H9 (cell line): ENCODE results near the gene ASCC1. TPM values are rescaled to one million over a fixed set of nuclear protein-coding genes. Genes with fewer than 3 reads are reported as not detected.

Experiments
- DNase-seq: peaks from one replicate; pipeline ENCODE4 v3.0.0-alpha.2; 2017
- H2AFZ ChIP-seq: one replicate; pipeline ENCODE4 v1.6.1; 2013; ENCODE audit warnings: mild to moderate bottlenecking, low read length, control low read depth, moderate library complexity
- H2AK5ac ChIP-seq: 2 replicates; pipeline ENCODE4 v1.6.1; 2013; ENCODE audit warnings: low read length, control low read depth, mixed read lengths; ENCODE audit not compliant: insufficient read length
- H2BK120ac ChIP-seq: one replicate; pipeline ENCODE4 v1.6.1; 2013; ENCODE audit warnings: low read depth, mild to moderate bottlenecking, low read length, control low read depth, inconsistent platforms; ENCODE audit not compliant: poor library complexity, severe bottlenecking
- H2BK12ac ChIP-seq: 2 replicates; pipeline ENCODE4 v1.6.1; 2013; ENCODE audit warnings: low read length, control low read depth, mixed read lengths, low read depth; ENCODE audit not compliant: insufficient read length
- H2BK15ac ChIP-seq: 2 replicates; pipeline ENCODE4 v1.6.1; 2013; ENCODE audit warnings: low read depth, low read length, control low read depth
- H2BK20ac ChIP-seq: one replicate; pipeline ENCODE4 v1.6.1; 2013; ENCODE audit warnings: low read depth, mild to moderate bottlenecking, low read length, control low read depth, inconsistent platforms; ENCODE audit not compliant: poor library complexity, severe bottlenecking
- H2BK5ac ChIP-seq: 2 replicates; pipeline ENCODE4 v1.6.1; 2013; ENCODE audit warnings: low read length, control low read depth, mixed read lengths; ENCODE audit not compliant: insufficient read length
- H3K14ac ChIP-seq: 2 replicates; pipeline ENCODE4 v1.6.1; 2013; ENCODE audit warnings: low read length, control low read depth; ENCODE audit not compliant: insufficient read depth
- H3K18ac ChIP-seq: 2 replicates; pipeline ENCODE4 v1.6.1; 2013; ENCODE audit warnings: low read depth, mild to moderate bottlenecking, mixed read lengths, low read length, control low read depth; ENCODE audit not compliant: insufficient read length
- H3K23ac ChIP-seq: 2 replicates; pipeline ENCODE4 v1.6.1; 2013; ENCODE audit warnings: low read length, control low read depth, mixed read lengths, low read depth; ENCODE audit not compliant: insufficient read length
- H3K23me2 ChIP-seq: 2 replicates; pipeline ENCODE4 v1.6.1; 2013; ENCODE audit warnings: low read depth, mild to moderate bottlenecking, mixed read lengths, low read length, control low read depth; ENCODE audit not compliant: insufficient read length, poor library complexity, severe bottlenecking
- H3K27ac ChIP-seq: 2 replicates; pipeline ENCODE4 v1.5.1; 2013; ENCODE audit warnings: low read length, control low read depth, mixed read lengths, low read depth; ENCODE audit not compliant: insufficient read length
- H3K27me3 ChIP-seq: 2 replicates; pipeline ENCODE4 v1.6.1; 2013; ENCODE audit warnings: low read length, control low read depth, inconsistent platforms; ENCODE audit not compliant: insufficient read depth
- H3K4ac ChIP-seq: 2 replicates; pipeline ENCODE4 v1.6.1; 2013; ENCODE audit warnings: low read depth, mild to moderate bottlenecking, control low read depth, inconsistent platforms, low read length, moderate library complexity
- H3K4me1 ChIP-seq: 2 replicates; pipeline ENCODE4 v1.6.1; 2013; ENCODE audit warnings: low read length, control low read depth, inconsistent platforms; ENCODE audit not compliant: insufficient read depth
- H3K4me2 ChIP-seq: 2 replicates; pipeline ENCODE4 v1.6.1; 2013; ENCODE audit warnings: low read length, control low read depth, mixed read lengths; ENCODE audit not compliant: insufficient read length, insufficient read depth
- H3K56ac ChIP-seq: 2 replicates; pipeline ENCODE4 v1.6.1; 2013; ENCODE audit warnings: low read depth, mild to moderate bottlenecking, mixed read lengths, low read length, control low read depth; ENCODE audit not compliant: insufficient read length
- H3K79me1 ChIP-seq: 2 replicates; pipeline ENCODE4 v1.6.1; 2013; ENCODE audit warnings: low read depth, mild to moderate bottlenecking, moderate library complexity, low read length, control low read depth, inconsistent platforms; ENCODE audit not compliant: insufficient read depth, poor library complexity, severe bottlenecking
- H3K79me2 ChIP-seq: 2 replicates; pipeline ENCODE4 v1.6.1; 2013; ENCODE audit warnings: low read length, control low read depth, inconsistent platforms; ENCODE audit not compliant: insufficient read depth
- H3K9ac ChIP-seq: 2 replicates; pipeline ENCODE4 v1.6.1; 2013; ENCODE audit warnings: low read length, control low read depth, mixed read lengths; ENCODE audit not compliant: insufficient read length; ENCODE audit errors: extremely low read depth
- H3K9me3 ChIP-seq: one replicate; pipeline ENCODE4 v1.6.1; 2013; ENCODE audit warnings: low read depth, low read length, inconsistent platforms; ENCODE audit not compliant: control insufficient read depth
- H3T11ph ChIP-seq: one replicate; pipeline ENCODE4 v1.6.1; 2013; ENCODE audit warnings: mild to moderate bottlenecking, low read length, control low read depth, inconsistent platforms
- H4K20me1 ChIP-seq: one replicate; pipeline ENCODE4 v1.6.1; 2013; ENCODE audit not compliant: control insufficient read depth, insufficient read length, insufficient read depth
- H4K5ac ChIP-seq: 2 replicates; pipeline ENCODE4 v1.6.1; 2013; ENCODE audit warnings: low read depth, mild to moderate bottlenecking, mixed read lengths, low read length, control low read depth; ENCODE audit not compliant: insufficient read length
- H4K8ac ChIP-seq: replicated peaks from 2 replicates; pipeline ENCODE4 v1.6.1; 2013; ENCODE audit warnings: low read length, control low read depth, mixed read lengths, low read depth; ENCODE audit not compliant: insufficient read length
- H4K91ac ChIP-seq: 2 replicates; pipeline ENCODE4 v1.6.1; 2013; ENCODE audit warnings: low read depth, mild to moderate bottlenecking, moderate library complexity, mixed read lengths, low read length, control low read depth; ENCODE audit not compliant: insufficient read length
- H3K27ac Mint-ChIP-seq, 3 experiments: 2 replicates in 2 of 3; 3 replicates in 1 of 3; pipeline ENCODE4 v1.8.0; 2020 to 2021; ENCODE audit warnings: mixed read lengths in 3 of 3, mild to moderate bottlenecking in 1 of 3, moderate library complexity in 1 of 3
- H3K27me3 Mint-ChIP-seq: 2 replicates; pipeline ENCODE4 v1.8.0; 2021; ENCODE audit warnings: low read depth, mild to moderate bottlenecking, moderate library complexity, mixed read lengths
- H3K36me3 Mint-ChIP-seq, 3 experiments: 2 replicates in 2 of 3; 3 replicates in 1 of 3; pipeline ENCODE4 v1.8.0; 2020 to 2021; ENCODE audit warnings: low read depth in 3 of 3, mixed read lengths in 3 of 3; ENCODE audit not compliant: insufficient read depth in 1 of 3
- H3K4me1 Mint-ChIP-seq, 2 experiments: 2 replicates each; pipeline ENCODE4 v1.8.0; 2020; ENCODE audit warnings: mixed read lengths in 2 of 2
- H3K4me3 Mint-ChIP-seq, 2 experiments: 2 replicates in 1 of 2; 3 replicates in 1 of 2; pipeline ENCODE4 v1.8.0; 2020 to 2021; ENCODE audit warnings: mild to moderate bottlenecking in 2 of 2, mixed read lengths in 2 of 2, moderate library complexity in 1 of 2
- H3K9me3 Mint-ChIP-seq, 2 experiments: 2 replicates in 1 of 2; 3 replicates in 1 of 2; pipeline ENCODE4 v1.8.0; 2020; ENCODE audit warnings: mild to moderate bottlenecking in 2 of 2, mixed read lengths in 2 of 2, moderate library complexity in 1 of 2
- CTCF ChIP-seq: fragments of 200-600 bp; sonication (generic); conservative IDR thresholded peaks from 3 replicates; pipeline ENCODE4 v1.8.0; 2021; ENCODE audit warnings: antibody characterized with exemption, mild to moderate bottlenecking
- WGBS: extraction: QIAGEN DNeasy Blood & Tissue Kit; methylation state at CpG from one replicate; pipeline ENCODE4 v1.1.7; 2013; ENCODE audit warnings: missing lambda C conversion rate, low lambda C conversion rate, mixed read lengths; ENCODE audit not compliant: insufficient read length; ENCODE audit errors: extremely low coverage; 5-methylcytosine and 5-hydroxymethylcytosine counted together
- total RNA-seq: library from RNA; stranded (reverse); gene quantifications from 2 replicates; pipeline ENCODE4 v1.2.1, GENCODE V29; 2021

ASCC1 gene
- total RNA-seq, 1 experiment from 2014 or later, result 41.2 TPM

- no peak overlapping the region for H2BK5ac ChIP-seq
- no peak for TF ChIP-seq CTCF
- no peaks in the 10 kb centered on the region for H3K79me2 ChIP-seq
- Mint-ChIP-seq H3K27me3 (no peaks in the 10 kb centered on the region), H3K27ac (peak overlapping the region in 2 of 3 experiments; percentile 57 to 62; a peak in 2 of 7 replicates), H3K4me1 (peaks cover 10 to 11% of the 10 kb centered on the region in 2 experiments), H3K9me3 (no peaks in the 10 kb centered on the region), H3K4me3 (no peak overlapping the region), H3K36me3 (peaks cover 0 to 11% (median 0%) of the 10 kb centered on the region in 3 experiments; a peak in 1 of 7 replicates)
- no peaks in the 10 kb centered on the region for H3K27me3 ChIP-seq
- no peaks in the 10 kb centered on the region for H3K4me1 ChIP-seq
- no peak overlapping the region for H2BK12ac ChIP-seq
- no CpG with 5 or more reads among the region's 2 CpGs for WGBS
- no peak overlapping the region for H2BK20ac ChIP-seq
- no peak for DNase-seq
- H3K23me2 ChIP-seq, result no peaks in the 10 kb centered on the region
- H3T11ph ChIP-seq, result no peak overlapping the region
- H3K9ac ChIP-seq, result no peak overlapping the region
- H3K79me1 ChIP-seq, result no peaks in the 10 kb centered on the region
- H3K56ac ChIP-seq, result no peak overlapping the region
- H4K8ac ChIP-seq, result no peak overlapping the region
- no peak overlapping the region for H4K5ac ChIP-seq
- no peak overlapping the region for H3K23ac ChIP-seq
- no peak overlapping the region for H2AFZ ChIP-seq
- no peak overlapping the region for H3K18ac ChIP-seq
- no peak overlapping the region for H2BK15ac ChIP-seq
- no peak overlapping the region for H3K14ac ChIP-seq
- H3K4me2 ChIP-seq, result no peak overlapping the region
- H2AK5ac ChIP-seq, result no peak overlapping the region
- H3K27ac ChIP-seq, result no peak overlapping the region
- H4K20me1 ChIP-seq, result no peaks in the 10 kb centered on the region
- H3K9me3 ChIP-seq, result no peaks in the 10 kb centered on the region
- H2BK120ac ChIP-seq, result no peak overlapping the region
- H4K91ac ChIP-seq, result no peak overlapping the region
- H3K4ac ChIP-seq, result no peak overlapping the region
These were observed 88.5 kb downstream of the ASCC1 start for GRCh38 chr10:72127571-72127970.
